Cardiac fibroblast (primary cell): ENCODE data around the gene LTBP4.
A peak's percentile ranks its signal among the peaks of the same experiment; 100 is the strongest.

Experiments used
- DNase-seq, 2 donors: peaks; one replicate each; pipeline versions ENCODE4 v3.0.0 to v3.0.0-alpha.2; 2010; ENCODE audit warnings: low read depth in 2 of 2
- H3K4me3 ChIP-seq, 2 donors: replicated peaks in 1 of 2; 1 replicate in 1 of 2; 2 replicates in 1 of 2; pipeline ENCODE4 v1.5.1; 2011; ENCODE audit warnings: low read depth in 2 of 2, low read length in 2 of 2, mild to moderate bottlenecking in 2 of 2, moderate library complexity in 1 of 2
- CTCF ChIP-seq: IDR thresholded peaks from one replicate; pipeline ENCODE4 v1.5.1; 2011; ENCODE audit warnings: low read depth, mild to moderate bottlenecking, low read length, inconsistent platforms

LTBP4 gene

DNA sequence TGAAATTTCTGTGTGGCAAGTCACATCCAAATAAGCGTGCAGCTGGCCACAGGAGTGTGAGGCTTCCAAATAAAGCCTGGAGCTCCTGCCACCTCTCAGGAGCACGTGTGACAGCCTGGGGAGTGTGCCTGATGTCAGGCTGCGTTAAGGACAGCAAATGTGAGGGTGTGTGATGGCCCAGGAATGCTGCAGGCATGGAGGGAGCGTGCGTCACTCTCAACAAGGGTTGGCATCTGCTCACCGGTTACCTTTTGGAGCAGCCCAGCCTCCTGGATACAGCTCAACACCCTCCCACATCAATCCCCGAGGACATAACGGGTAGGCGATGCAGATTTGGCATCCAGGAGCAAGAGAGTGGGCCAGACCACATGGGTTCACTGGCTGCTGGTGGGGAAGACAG is 70.2 kb downstream of the LTBP4 start:
- TF ChIP-seq CTCF, result no peak
- no peak for DNase-seq
- H3K4me3 ChIP-seq, result no peak overlapping the region

DNA sequence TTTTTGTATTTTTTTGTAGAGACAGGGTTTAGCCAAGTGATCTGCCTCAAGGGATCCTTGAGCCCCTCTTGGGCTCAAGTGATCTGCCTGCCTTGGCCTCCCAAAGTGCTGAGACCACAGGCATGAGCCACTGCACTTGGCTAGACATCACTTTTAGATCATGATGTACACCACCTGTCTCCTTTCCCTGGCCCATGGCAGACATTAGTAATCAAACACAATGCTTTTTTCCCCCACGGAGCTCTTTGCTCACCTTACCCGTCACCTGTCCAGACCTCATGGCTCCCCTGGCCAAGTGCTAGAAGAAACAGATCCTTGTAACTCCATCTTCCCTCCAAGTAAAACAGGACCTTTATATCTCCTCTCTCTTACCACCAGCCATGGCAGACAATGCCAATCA is 70.9 kb downstream of the LTBP4 start:
- TF ChIP-seq CTCF, result no peak
- H3K4me3 ChIP-seq, result no peak overlapping the region
- DNase-seq, result no peak

GRCh38 chr19:40672573-40673299 is 71.6 kb downstream of the LTBP4 start:
- no peak for TF ChIP-seq CTCF
- DNase-seq, result no peak
- H3K4me3 ChIP-seq, result no peak overlapping the region

DNA sequence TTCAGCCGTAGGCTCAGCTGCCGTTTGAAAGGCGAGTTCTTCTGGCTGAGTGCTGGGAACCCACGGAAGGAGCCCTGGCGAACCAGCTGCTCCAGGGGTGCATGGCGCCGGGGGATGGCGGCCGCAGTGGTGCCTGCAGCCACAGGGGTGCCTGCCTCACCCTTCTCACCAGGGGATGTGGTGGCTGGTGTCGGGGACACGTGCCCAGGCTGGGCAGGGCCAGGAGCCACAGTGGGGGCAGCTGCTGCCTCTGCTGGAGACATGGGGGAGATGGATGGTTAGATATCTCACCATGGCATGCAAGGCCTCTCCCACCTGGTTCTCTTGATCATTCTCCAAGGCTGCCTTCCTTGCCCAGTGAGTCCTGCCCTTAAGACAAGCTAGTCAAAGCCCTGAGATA is 72.2 kb downstream of the LTBP4 start:
- no peak for DNase-seq
- TF ChIP-seq CTCF, result no peak
- H3K4me3 ChIP-seq, result no peak overlapping the region

GRCh38 chr19:40674291-40674690 is 73.1 kb downstream of the LTBP4 start:
- H3K4me3 ChIP-seq, result no peak overlapping the region
- TF ChIP-seq CTCF, result no peak
- peak in 1 of 2 donors; percentile 59 for DNase-seq

GRCh38 chr19:40677156-40677555 is 76.0 kb downstream of the LTBP4 start:
- no peak for TF ChIP-seq CTCF
- no peak overlapping the region for H3K4me3 ChIP-seq
- DNase-seq, result no peak
